Measurements from ENCODE around the gene LMBRD1.

Gene LMBRD1

DNA sequence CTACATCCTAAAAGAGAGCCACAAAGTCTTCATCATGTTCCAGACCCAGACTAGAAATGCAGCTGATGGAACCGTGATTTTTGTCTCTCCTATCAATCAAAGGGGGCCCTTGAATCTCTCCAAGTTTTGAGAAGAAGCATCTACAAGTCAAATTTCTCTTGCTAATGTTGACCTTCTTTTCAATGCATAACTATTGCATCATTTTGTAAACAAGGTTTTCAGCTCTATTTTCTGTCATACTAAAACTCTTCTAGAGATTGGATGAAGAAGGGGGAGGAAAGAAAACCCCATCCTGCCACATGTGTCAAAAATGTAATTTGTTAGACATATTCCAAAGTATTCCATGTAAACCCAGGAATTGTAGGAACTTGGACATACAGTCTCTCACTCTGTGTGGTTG lies 169.2 kb downstream of the LMBRD1 start:
- DNase-seq = no peak

DNA sequence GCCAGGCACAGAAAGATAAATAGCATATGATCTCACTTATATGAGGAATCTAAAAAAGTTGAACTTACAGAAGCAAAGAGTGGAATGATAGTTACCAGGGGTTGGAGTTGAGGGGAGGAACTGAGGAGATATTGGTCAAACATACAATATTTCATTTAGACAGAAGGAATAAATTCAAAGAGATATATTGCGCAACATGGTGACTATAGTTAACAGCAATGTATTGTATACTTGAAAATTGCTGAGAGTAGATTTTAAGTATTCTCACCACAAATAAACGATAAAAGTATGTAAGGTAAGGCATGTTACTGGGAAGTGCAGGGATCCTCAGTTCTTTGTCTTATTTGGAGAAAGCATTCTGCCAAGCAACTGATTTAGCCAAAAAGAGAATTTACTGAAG lies 171.9 kb downstream of the LMBRD1 start:
- no peak for DNase-seq

All from SHP77 treated with DMSO at 0.1 percent for 48 hours (cell line).